Breast epithelium (tissue), 4 donors: ENCODE results near the gene ACSL5. TPM values are rescaled to one million over a fixed set of nuclear protein-coding genes. Genes with fewer than 3 reads are reported as not detected.
"Not testable (repeated sequence)": the region's sequence is repeated elsewhere in the genome, so short reads cannot be mapped to it uniquely, and the experiment has no call there.

Experiments used
- DNase-seq, 2 donors: peaks; one replicate each; pipeline ENCODE4 v3.0.0-alpha.2; 2019; ENCODE audit warnings: low spot score in 2 of 2
- H3K27ac ChIP-seq, 2 donors: fragments of 200-600 bp; sonication (generic) in 1 of 2; one replicate each; pipeline ENCODE4 v1.5.1; 2016 to 2019; ENCODE audit warnings: mild to moderate bottlenecking in 1 of 2
- H3K27me3 ChIP-seq, 2 donors: fragments of 200-600 bp; sonication (generic) in 1 of 2; one replicate each; pipeline versions ENCODE4 v1.5.1 to v1.6.0; 2017 to 2019; ENCODE audit warnings: control low read depth in 1 of 2, mild to moderate bottlenecking in 1 of 2
- H3K36me3 ChIP-seq: fragments of 200-600 bp; one replicate; pipeline ENCODE4 v1.5.1; 2019
- H3K4me1 ChIP-seq, 2 donors: fragments of 200-600 bp; sonication (generic); one replicate each; pipeline ENCODE4 v1.5.1; 2016 to 2019; ENCODE audit warnings: control low read depth in 1 of 2
- H3K4me3 ChIP-seq, 3 donors: fragments of 200-600 bp; sonication (generic); 1 replicate in 2 of 3; 2 replicates in 1 of 3; pipeline ENCODE4 v1.5.1; 2016 to 2019; ENCODE audit warnings: mild to moderate bottlenecking in 3 of 3, moderate library complexity in 2 of 3
- H3K9me3 ChIP-seq, 2 donors: fragments of 200-600 bp; sonication (generic) in 1 of 2; one replicate each; pipeline ENCODE4 v1.5.1; 2016 to 2019; ENCODE audit warnings: control low read depth in 1 of 2
- CTCF ChIP-seq, 3 donors: fragments of 450-650 bp; IDR thresholded peaks; one replicate each; pipeline ENCODE4 v1.5.1; 2016 to 2017; ENCODE audit warnings: antibody characterized with exemption in 3 of 3, mild to moderate bottlenecking in 3 of 3, moderate library complexity in 3 of 3
- POLR2A ChIP-seq: fragments of 450-650 bp; IDR thresholded peaks from one replicate; pipeline ENCODE4 v1.6.1; 2016; ENCODE audit warnings: antibody characterized with exemption, mild to moderate bottlenecking, moderate library complexity
- POLR2AphosphoS5 ChIP-seq, 3 donors: sonication (generic); formaldehyde crosslinking; IDR thresholded peaks; one replicate each; pipeline ENCODE4 v1.6.1; 2017; ENCODE audit warnings: antibody characterized with exemption in 3 of 3
- intact Hi-C: fragments of 100-400 bp; cut with DNase I; formaldehyde crosslinking; loops from one replicate; pipeline ENCODE4 v1.15.1; 2023; ENCODE audit warnings: low total_unique reads
- total RNA-seq, 3 donors: library from RNA; depleted of rRNA; stranded (reverse); fragments of >200 nt; gene quantifications; one replicate each; pipeline ENCODE4 v1.1.0, GENCODE V29; 2016

Gene ACSL5
- total RNA-seq, 3 donors from 2014 or later: 13.3 to 31.8 (median 15.8) TPM

GRCh38 chr10:112369495-112370423 lies 4.2 kb upstream of the ACSL5 start:
- Histone ChIP-seq H3K36me3 (no peaks in the 10 kb centered on the region), H3K27ac (no peak overlapping the region), H3K4me1 (no peaks in the 10 kb centered on the region), H3K27me3 (no peaks in the 10 kb centered on the region), H3K4me3 (no peak overlapping the region), H3K9me3 (no peaks in the 10 kb centered on the region)
- no peak for TF ChIP-seq POLR2A
- TF ChIP-seq POLR2AphosphoS5 (IDR thresholded peaks at IDR 0.05): no peak
- TF ChIP-seq CTCF (IDR thresholded peaks at IDR 0.05): no peak
- intact Hi-C loops: no loop called here
- DNase-seq: no peak

- no peaks in the 10 kb centered on the region for H3K27me3 ChIP-seq
- TF ChIP-seq POLR2AphosphoS5 (IDR thresholded peaks at IDR 0.05): no peak
- no peak for TF ChIP-seq CTCF (IDR thresholded peaks at IDR 0.05)
- no peak for TF ChIP-seq POLR2A
- H3K36me3 ChIP-seq: no peaks in the 10 kb centered on the region
- H3K4me3 ChIP-seq: no peak overlapping the region
- no peaks in the 10 kb centered on the region for H3K4me1 ChIP-seq
- DNase-seq: no peak
- H3K9me3 ChIP-seq: no peaks in the 10 kb centered on the region
- intact Hi-C loops: no loop called here
- H3K27ac ChIP-seq: no peak overlapping the region
Observed at GRCh38 chr10:112370424-112370819, 3.5 kb upstream of the ACSL5 start.

- H3K36me3 ChIP-seq, H3K9me3 ChIP-seq, DNase-seq, H3K4me3 ChIP-seq, H3K4me1 ChIP-seq, H3K27me3 ChIP-seq, intact Hi-C loops, H3K27ac ChIP-seq: not testable (repeated sequence)
Observed at GRCh38 chr10:112371326-112371725, 2.6 kb upstream of the ACSL5 start.

GRCh38 chr10:112372182-112372810 lies 1.6 kb upstream of the ACSL5 start:
- H3K4me1 ChIP-seq, H3K36me3 ChIP-seq, H3K4me3 ChIP-seq, DNase-seq, H3K27ac ChIP-seq, intact Hi-C loops, H3K9me3 ChIP-seq, H3K27me3 ChIP-seq: not testable (repeated sequence)

GRCh38 chr10:112374724-112375541 lies 1.0 kb downstream of the ACSL5 start:
- H3K27me3 ChIP-seq: no peaks in the 10 kb centered on the region
- no peaks in the 10 kb centered on the region for H3K9me3 ChIP-seq
- H3K36me3 ChIP-seq: no peaks in the 10 kb centered on the region
- DNase-seq: no peak
- no peaks in the 10 kb centered on the region for H3K4me1 ChIP-seq
- intact Hi-C loops: no loop called here
- H3K4me3 ChIP-seq: peak overlapping the region in 2 of 3 donors; percentile 46 to 62
- peak overlapping the region; percentile 78 to 82 for H3K27ac ChIP-seq
- TF ChIP-seq CTCF (IDR thresholded peaks at IDR 0.05) (no peak), POLR2A (no peak), POLR2AphosphoS5 (IDR thresholded peaks at IDR 0.05) (no peak)
